Measurements from ENCODE around the gene OLR1.

DNA sequence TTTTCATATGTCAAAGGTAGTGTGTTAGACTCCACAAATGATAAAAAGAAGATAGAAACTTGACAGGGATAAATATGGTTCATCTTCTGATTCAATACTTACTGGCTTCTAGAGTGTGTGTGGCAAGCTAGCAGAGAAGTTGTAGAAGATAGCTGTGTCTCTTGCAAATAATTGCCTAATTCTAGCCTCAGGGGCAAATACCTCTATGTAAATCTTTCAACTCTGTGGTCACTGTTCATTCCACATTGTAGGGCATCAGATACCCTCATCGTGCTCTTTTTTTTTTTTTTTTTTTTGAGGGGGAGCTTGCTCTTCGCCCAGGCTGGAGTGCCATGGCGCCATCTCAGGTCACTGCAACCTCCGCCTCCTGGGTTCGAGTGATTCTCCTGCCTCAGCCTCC is 1.7 kb downstream of the OLR1 start:
- TF ChIP-seq, protein P1, sequence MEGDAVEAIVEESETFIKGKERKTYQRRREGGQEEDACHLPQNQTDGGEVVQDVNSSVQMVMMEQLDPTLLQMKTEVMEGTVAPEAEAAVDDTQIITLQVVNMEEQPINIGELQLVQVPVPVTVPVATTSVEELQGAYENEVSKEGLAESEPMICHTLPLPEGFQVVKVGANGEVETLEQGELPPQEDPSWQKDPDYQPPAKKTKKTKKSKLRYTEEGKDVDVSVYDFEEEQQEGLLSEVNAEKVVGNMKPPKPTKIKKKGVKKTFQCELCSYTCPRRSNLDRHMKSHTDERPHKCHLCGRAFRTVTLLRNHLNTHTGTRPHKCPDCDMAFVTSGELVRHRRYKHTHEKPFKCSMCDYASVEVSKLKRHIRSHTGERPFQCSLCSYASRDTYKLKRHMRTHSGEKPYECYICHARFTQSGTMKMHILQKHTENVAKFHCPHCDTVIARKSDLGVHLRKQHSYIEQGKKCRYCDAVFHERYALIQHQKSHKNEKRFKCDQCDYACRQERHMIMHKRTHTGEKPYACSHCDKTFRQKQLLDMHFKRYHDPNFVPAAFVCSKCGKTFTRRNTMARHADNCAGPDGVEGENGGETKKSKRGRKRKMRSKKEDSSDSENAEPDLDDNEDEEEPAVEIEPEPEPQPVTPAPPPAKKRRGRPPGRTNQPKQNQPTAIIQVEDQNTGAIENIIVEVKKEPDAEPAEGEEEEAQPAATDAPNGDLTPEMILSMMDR (conservative IDR thresholded peaks at IDR 0.05), result no peak
- no peak for TF ChIP-seq ZFX (IDR thresholded peaks at IDR 0.05)
